LNCAP (cell line): Measurements from ENCODE around the gene TLR4.

Source experiments
- CTCF ChIP-seq: fragments of 450-650 bp; IDR thresholded peaks from 2 replicates; pipeline ENCODE4 v1.5.1; 2017; ENCODE audit warnings: mild to moderate bottlenecking

TLR4 gene

GRCh38 chr9:117704024-117704575, at the start of gene TLR4:
Gene TLR4, plus strand, starts transcription at chr9:117704403. Its CDS starts 70 bp downstream, at chr9:117704473.
- TF ChIP-seq CTCF = no peak

GRCh38 chr9:117656002-117656401, 48.2 kb upstream of the TLR4 start:
- no peak for TF ChIP-seq CTCF

GRCh38 chr9:117662651-117663050, 41.6 kb upstream of the TLR4 start:
- TF ChIP-seq CTCF = no peak

GRCh38 chr9:117664419-117664818, 39.8 kb upstream of the TLR4 start:
- TF ChIP-seq CTCF = no peak

GRCh38 chr9:117665601-117666385, 38.4 kb upstream of the TLR4 start:
- no peak for TF ChIP-seq CTCF

- no peak for TF ChIP-seq CTCF
Observed at GRCh38 chr9:117671468-117671867, 32.7 kb upstream of the TLR4 start.

- no peak for TF ChIP-seq CTCF
Observed at GRCh38 chr9:117672369-117672768, 31.8 kb upstream of the TLR4 start.
